MM.1S (cell line): ENCODE results near the gene SIGLEC5.

ENCODE experiments used
- DNase-seq: peaks from one replicate; pipeline ENCODE4 v3.0.0-alpha.2; 2015
- H2AFZ ChIP-seq: fragments of 300-600 bp; sonication (generic); 2 replicates; pipeline ENCODE4 v1.6.0; 2016; ENCODE audit warnings: antibody characterized with exemption, low read length
- H3F3A ChIP-seq: fragments of 300-600 bp; sonication (generic); 2 replicates; pipeline ENCODE4 v1.6.1; 2016; ENCODE audit warnings: mild to moderate bottlenecking, antibody characterized with exemption, low read length, moderate library complexity, mixed read lengths; ENCODE audit not compliant: insufficient read depth
- H3K27ac ChIP-seq: fragments of 300-600 bp; sonication (generic); 2 replicates; pipeline ENCODE4 v1.5.1; 2016; ENCODE audit warnings: mild to moderate bottlenecking, low read length
- H3K27me3 ChIP-seq: fragments of 300-600 bp; sonication (generic); replicated peaks from 2 replicates; pipeline ENCODE4 v1.6.0; 2016; ENCODE audit warnings: low read length; ENCODE audit not compliant: insufficient read depth
- H3K36me3 ChIP-seq: fragments of 300-600 bp; sonication (generic); replicated peaks from 2 replicates; pipeline ENCODE4 v1.6.1; 2016; ENCODE audit warnings: mild to moderate bottlenecking, low read length, mixed read lengths; ENCODE audit not compliant: insufficient read depth
- H3K4me1 ChIP-seq: fragments of 300-600 bp; sonication (generic); 2 replicates; pipeline ENCODE4 v1.6.1; 2016; ENCODE audit warnings: low read length, mixed read lengths
- H3K4me2 ChIP-seq: fragments of 300-600 bp; sonication (generic); 2 replicates; pipeline ENCODE4 v1.6.0; 2016; ENCODE audit warnings: low read depth, low read length
- H3K4me3 ChIP-seq: fragments of 300-600 bp; sonication (generic); 2 replicates; pipeline ENCODE4 v1.5.1; 2016; ENCODE audit warnings: low read length, mixed read lengths
- H3K79me2 ChIP-seq: fragments of 300-600 bp; sonication (generic); 2 replicates; pipeline ENCODE4 v1.6.1; 2016; ENCODE audit warnings: mixed run types, low read length, mixed read lengths
- H3K9ac ChIP-seq: fragments of 300-600 bp; sonication (generic); 2 replicates; pipeline ENCODE4 v1.6.1; 2016; ENCODE audit warnings: low read length, mixed read lengths
- H3K9me2 ChIP-seq: fragments of 300-600 bp; sonication (generic); replicated peaks from 2 replicates; pipeline ENCODE4 v1.6.1; 2016; ENCODE audit warnings: mild to moderate bottlenecking, low read length, mixed read lengths; ENCODE audit not compliant: insufficient read depth
- H3K9me3 ChIP-seq: fragments of 300-600 bp; sonication (generic); replicated peaks from 2 replicates; pipeline ENCODE4 v1.6.1; 2016; ENCODE audit warnings: mild to moderate bottlenecking, low read length, mixed read lengths; ENCODE audit not compliant: insufficient read depth
- H4K20me1 ChIP-seq: fragments of 300-600 bp; sonication (generic); 2 replicates; pipeline ENCODE4 v1.6.1; 2016; ENCODE audit warnings: mild to moderate bottlenecking, low read length, moderate library complexity, mixed read lengths; ENCODE audit not compliant: insufficient read depth
- CTCF ChIP-seq: fragments of 300-600 bp; sonication (generic); IDR thresholded peaks from 2 replicates; pipeline ENCODE4 v1.5.1; 2016; ENCODE audit warnings: antibody characterized with exemption, low read length, mixed read lengths
- EZH2 ChIP-seq: fragments of 300-600 bp; sonication (generic); optimal IDR thresholded peaks from 2 replicates; pipeline ENCODE3; 2017; ENCODE audit warnings: low read depth, mild to moderate bottlenecking, antibody characterized with exemption, low read length, mixed read lengths
- EZH2phosphoT487 ChIP-seq: fragments of 300-600 bp; sonication (generic); IDR thresholded peaks from 2 replicates; pipeline ENCODE4 v1.6.1; 2018; ENCODE audit warnings: antibody characterized with exemption, low read length

SIGLEC5 gene

GRCh38 chr19:51621178-51621577 lies 9.0 kb downstream of the SIGLEC5 start:
- Histone ChIP-seq H3F3A (0 out of 2 replicates have a peak, but pooled peaks cover 3% of the 10 kb centered on the region), H3K9ac (no peak overlapping the region), H3K36me3 (no peaks in the 10 kb centered on the region), H2AFZ (no peak overlapping the region), H3K4me3 (no peak overlapping the region), H3K9me3 (no peaks in the 10 kb centered on the region), H3K27ac (no peak overlapping the region), H3K27me3 (no peaks in the 10 kb centered on the region), H4K20me1 (no peaks in the 10 kb centered on the region), H3K4me1 (no peaks in the 10 kb centered on the region), H3K9me2 (no peaks in the 10 kb centered on the region), H3K79me2 (no peaks in the 10 kb centered on the region), H3K4me2 (no peak overlapping the region)
- DNase-seq, result no peak
- no peak for TF ChIP-seq EZH2
- no peak for TF ChIP-seq CTCF
- no peak for TF ChIP-seq EZH2phosphoT487

DNA sequence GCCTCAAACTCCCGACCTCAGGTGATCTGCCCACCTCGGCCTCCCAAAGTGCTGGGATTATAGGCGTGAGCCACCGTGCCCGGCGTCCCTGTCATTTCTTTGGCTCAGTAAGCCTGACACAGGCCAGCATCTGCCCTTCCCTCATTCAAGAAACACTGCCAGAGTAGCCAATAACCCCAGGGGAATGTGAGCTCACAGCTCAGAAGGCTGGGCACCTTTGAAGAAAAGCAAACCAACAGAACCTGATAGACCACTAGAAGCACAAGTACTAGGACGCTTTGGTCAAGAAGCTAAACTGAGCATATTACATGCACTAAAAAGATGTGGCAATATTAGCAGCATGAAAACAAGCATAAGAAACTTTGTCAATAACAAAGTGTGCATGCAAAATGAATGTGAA lies 14.2 kb downstream of the SIGLEC5 start:
- no peaks in the 10 kb centered on the region for H3K79me2 ChIP-seq
- H3K9me3 ChIP-seq, result no peaks in the 10 kb centered on the region
- no peaks in the 10 kb centered on the region for H3K9me2 ChIP-seq
- H3K9ac ChIP-seq, result no peak overlapping the region
- H3K27me3 ChIP-seq, result no peaks in the 10 kb centered on the region
- H3K4me3 ChIP-seq, result no peak overlapping the region
- no peak overlapping the region for H3K4me2 ChIP-seq
- H3K4me1 ChIP-seq, result no peaks in the 10 kb centered on the region
- H3K27ac ChIP-seq, result no peak overlapping the region
- TF ChIP-seq EZH2, result no peak
- no peak for TF ChIP-seq CTCF
- no peak for TF ChIP-seq EZH2phosphoT487
- 0 out of 2 replicates have a peak, but pooled peaks cover 2% of the 10 kb centered on the region for H3F3A ChIP-seq
- H4K20me1 ChIP-seq, result no peaks in the 10 kb centered on the region
- no peak overlapping the region for H2AFZ ChIP-seq
- no peak for DNase-seq
- no peaks in the 10 kb centered on the region for H3K36me3 ChIP-seq

DNA sequence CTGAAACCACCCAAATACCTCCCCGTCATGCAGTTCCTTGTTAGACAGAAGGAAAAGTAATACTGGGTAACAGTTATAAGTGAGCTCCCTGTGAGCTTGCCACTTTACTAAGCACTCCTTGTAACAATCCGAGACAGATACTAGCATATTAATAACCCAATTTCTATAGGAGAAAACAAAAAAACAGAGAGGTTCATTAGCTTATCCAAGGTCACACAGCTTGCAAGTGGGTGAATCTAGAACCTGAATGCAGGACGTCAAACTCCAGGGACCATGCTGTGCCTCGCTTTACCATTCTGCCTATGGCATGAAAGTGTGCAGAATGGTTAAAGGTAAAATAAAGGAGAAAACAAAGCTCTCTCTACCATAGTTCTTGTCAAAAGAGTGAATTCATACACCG lies 15.4 kb downstream of the SIGLEC5 start:
- no peak for DNase-seq
- H3K79me2 ChIP-seq, result no peaks in the 10 kb centered on the region
- no peak overlapping the region for H3K4me3 ChIP-seq
- H3K9ac ChIP-seq, result no peak overlapping the region
- H3K36me3 ChIP-seq, result no peaks in the 10 kb centered on the region
- no peak overlapping the region for H3K4me2 ChIP-seq
- H3K27ac ChIP-seq, result no peak overlapping the region
- no peak overlapping the region for H2AFZ ChIP-seq
- H3K9me3 ChIP-seq, result no peaks in the 10 kb centered on the region
- no peaks in the 10 kb centered on the region for H3K4me1 ChIP-seq
- no peaks in the 10 kb centered on the region for H3F3A ChIP-seq
- H3K27me3 ChIP-seq, result no peaks in the 10 kb centered on the region
- TF ChIP-seq CTCF (no peak), EZH2 (no peak), EZH2phosphoT487 (no peak)
- H4K20me1 ChIP-seq, result no peaks in the 10 kb centered on the region
- H3K9me2 ChIP-seq, result no peaks in the 10 kb centered on the region
